Suprapubic skin (tissue), 3 donors: ENCODE data around the gene DSTYK.

Experiments used
- CTCF ChIP-seq, 2 donors: fragments of 200-600 bp in 1 of 2; fragments of 450-650 bp in 1 of 2; sonication (generic) in 1 of 2; IDR thresholded peaks; one replicate each; pipeline ENCODE4 v1.5.1; 2016 to 2019; ENCODE audit warnings: antibody characterized with exemption in 2 of 2, mild to moderate bottlenecking in 1 of 2, moderate library complexity in 1 of 2
- POLR2A ChIP-seq, 2 donors: fragments of 450-650 bp; IDR thresholded peaks; one replicate each; pipeline ENCODE4 v1.6.1; 2017; ENCODE audit warnings: antibody characterized with exemption in 2 of 2, mild to moderate bottlenecking in 2 of 2, moderate library complexity in 2 of 2

GRCh38 chr1:205158048-205158616 lies 53.4 kb downstream of the DSTYK start:
- TF ChIP-seq CTCF (IDR thresholded peaks at IDR 0.05) (no peak), POLR2A (IDR thresholded peaks at IDR 0.05) (no peak)
